Fibroblast of the aortic adventitia (primary cell): ENCODE data around the gene MADCAM1. TPM values are rescaled to one million over a fixed set of nuclear protein-coding genes. Genes with fewer than 3 reads are reported as not detected.

Experiments used
- DNase-seq: peaks from one replicate; pipeline ENCODE4 v3.0.0-alpha.2; 2010; ENCODE audit warnings: low read depth
- H3K4me3 ChIP-seq: 2 replicates; pipeline ENCODE4 v1.5.1; 2011; ENCODE audit warnings: low read depth, mild to moderate bottlenecking, control low read depth, low read length, moderate library complexity
- CTCF ChIP-seq: IDR thresholded peaks from 2 replicates; pipeline ENCODE4 v1.5.1; 2011; ENCODE audit warnings: mild to moderate bottlenecking, low read length, control low read depth, inconsistent platforms; ENCODE audit not compliant: insufficient read depth
- total RNA-seq: library from RNA; depleted of rRNA; stranded (reverse); fragments of >200 nt; gene quantifications from 2 replicates; pipeline ENCODE4 v1.2.3, GENCODE V29; 2012; ENCODE audit warnings: low replicate concordance

MADCAM1 gene
- total RNA-seq, 1 donor: 0.18 TPM

DNA sequence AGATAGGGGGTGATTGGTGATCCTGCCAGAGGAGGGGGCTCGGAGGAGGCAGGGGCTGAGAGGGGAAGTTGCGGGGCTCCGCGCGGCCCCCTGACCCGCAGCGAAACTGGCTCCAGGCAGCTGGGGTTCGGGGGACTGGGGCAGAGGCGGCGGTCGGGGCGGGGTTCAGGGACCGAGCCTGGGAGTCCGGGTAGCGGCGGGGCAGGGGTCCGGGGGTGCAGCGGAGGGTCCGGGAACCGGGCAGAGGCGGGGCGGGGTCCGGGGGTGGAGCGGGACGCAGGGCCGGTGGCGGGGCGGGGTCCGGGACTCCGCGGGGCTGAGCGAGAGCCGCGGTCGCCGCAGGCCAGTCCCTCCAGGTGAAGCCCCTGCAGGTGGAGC, 1.2 kb downstream of the MADCAM1 start:
- DNase-seq: no peak
- H3K4me3 ChIP-seq: no peak overlapping the region
- no peak for TF ChIP-seq CTCF

DNA sequence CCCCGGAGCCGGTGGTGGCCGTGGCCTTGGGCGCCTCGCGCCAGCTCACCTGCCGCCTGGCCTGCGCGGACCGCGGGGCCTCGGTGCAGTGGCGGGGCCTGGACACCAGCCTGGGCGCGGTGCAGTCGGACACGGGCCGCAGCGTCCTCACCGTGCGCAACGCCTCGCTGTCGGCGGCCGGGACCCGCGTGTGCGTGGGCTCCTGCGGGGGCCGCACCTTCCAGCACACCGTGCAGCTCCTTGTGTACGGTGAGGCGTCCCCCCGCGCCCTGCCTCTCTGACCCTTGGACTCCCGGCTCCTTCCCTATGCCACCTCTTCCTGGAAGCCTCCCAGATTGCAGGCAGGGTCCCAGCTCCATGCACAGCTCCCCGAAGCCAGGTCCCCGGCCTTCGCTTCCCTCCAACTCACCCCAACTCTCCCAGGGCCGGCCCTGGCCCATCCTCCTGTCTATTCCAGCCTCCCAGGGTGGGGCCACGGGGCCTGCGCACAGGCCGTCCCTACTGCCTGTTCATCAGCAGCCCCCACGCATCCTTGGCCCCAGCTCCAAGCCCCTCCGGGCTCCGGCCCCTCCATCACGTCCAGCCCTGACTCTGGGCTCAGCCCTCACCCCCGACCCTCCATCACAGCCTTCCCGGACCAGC, 1.7 kb downstream of the MADCAM1 start:
- no peak overlapping the region for H3K4me3 ChIP-seq
- DNase-seq: no peak
- TF ChIP-seq CTCF: no peak

DNA sequence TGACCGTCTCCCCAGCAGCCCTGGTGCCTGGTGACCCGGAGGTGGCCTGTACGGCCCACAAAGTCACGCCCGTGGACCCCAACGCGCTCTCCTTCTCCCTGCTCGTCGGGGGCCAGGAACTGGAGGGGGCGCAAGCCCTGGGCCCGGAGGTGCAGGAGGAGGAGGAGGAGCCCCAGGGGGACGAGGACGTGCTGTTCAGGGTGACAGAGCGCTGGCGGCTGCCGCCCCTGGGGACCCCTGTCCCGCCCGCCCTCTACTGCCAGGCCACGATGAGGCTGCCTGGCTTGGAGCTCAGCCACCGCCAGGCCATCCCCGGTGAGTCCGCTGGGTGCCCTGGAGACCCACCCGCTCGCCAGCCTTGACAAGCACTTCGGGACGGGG, 2.2 kb downstream of the MADCAM1 start:
- no peak for TF ChIP-seq CTCF
- DNase-seq: no peak
- no peak overlapping the region for H3K4me3 ChIP-seq

DNA sequence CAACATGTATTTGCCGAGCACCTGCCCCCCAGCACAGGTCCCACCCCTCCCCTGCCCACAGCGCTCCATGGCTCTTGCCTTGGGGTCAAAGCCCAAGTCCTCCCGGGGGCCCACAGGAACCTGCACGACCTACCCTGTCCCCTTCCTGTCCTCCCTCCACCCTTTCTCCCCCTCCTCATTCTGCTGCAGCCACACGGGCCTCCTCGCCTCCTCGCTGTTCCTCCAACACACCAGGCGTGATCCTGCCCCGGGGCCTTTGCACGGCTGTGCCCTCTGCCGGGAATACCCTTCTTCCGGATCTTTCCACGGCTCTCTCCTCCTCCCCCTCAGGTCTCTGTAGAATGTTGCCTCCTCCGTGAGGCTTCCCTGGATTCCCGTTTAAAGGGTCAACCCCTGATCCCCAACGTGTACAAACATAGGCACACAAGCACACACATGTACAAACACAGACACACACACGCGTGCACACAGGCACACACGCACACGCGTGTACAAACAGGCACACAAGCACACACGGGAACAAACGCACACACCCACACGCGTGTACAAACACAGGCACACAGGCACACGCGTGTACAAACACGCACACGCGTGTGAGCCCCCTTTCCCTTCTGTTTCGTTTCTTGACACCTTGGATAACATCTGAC, 2.8 kb downstream of the MADCAM1 start:
- no peak for TF ChIP-seq CTCF
- H3K4me3 ChIP-seq: no peak overlapping the region
- no peak for DNase-seq

DNA sequence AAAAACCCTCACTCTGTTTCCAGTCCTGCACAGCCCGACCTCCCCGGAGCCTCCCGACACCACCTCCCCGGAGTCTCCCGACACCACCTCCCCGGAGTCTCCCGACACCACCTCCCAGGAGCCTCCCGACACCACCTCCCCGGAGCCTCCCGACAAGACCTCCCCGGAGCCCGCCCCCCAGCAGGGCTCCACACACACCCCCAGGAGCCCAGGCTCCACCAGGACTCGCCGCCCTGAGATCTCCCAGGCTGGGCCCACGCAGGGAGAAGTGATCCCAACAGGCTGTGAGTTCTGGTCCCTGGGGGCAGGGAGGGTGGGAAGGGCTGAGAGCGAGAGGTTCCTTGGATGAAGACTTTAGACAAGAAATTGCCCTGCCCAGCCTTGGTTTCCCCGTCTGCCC, 5.4 kb downstream of the MADCAM1 start:
- no peak for DNase-seq
- no peak overlapping the region for H3K4me3 ChIP-seq
- no peak for TF ChIP-seq CTCF

- DNase-seq: no peak
- no peak overlapping the region for H3K4me3 ChIP-seq
- no peak for TF ChIP-seq CTCF
Measured at GRCh38 chr19:504616-505015, 8.3 kb downstream of the MADCAM1 start.
